Cardiac fibroblast (primary cell): ENCODE measurements around the gene TPD52L1.

Experiments used
- DNase-seq, 2 donors: peaks; one replicate each; pipeline versions ENCODE4 v3.0.0 to v3.0.0-alpha.2; 2010; ENCODE audit warnings: low read depth in 2 of 2
- H3K4me3 ChIP-seq, 2 donors: replicated peaks in 1 of 2; 1 replicate in 1 of 2; 2 replicates in 1 of 2; pipeline ENCODE4 v1.5.1; 2011; ENCODE audit warnings: low read depth in 2 of 2, low read length in 2 of 2, mild to moderate bottlenecking in 2 of 2, moderate library complexity in 1 of 2
- CTCF ChIP-seq: IDR thresholded peaks from one replicate; pipeline ENCODE4 v1.5.1; 2011; ENCODE audit warnings: low read depth, mild to moderate bottlenecking, low read length, inconsistent platforms

TPD52L1 gene

GRCh38 chr6:125246566-125246965, 93.0 kb downstream of the TPD52L1 start:
- no peak for TF ChIP-seq CTCF
- DNase-seq, result no peak
- H3K4me3 ChIP-seq, result no peak overlapping the region

- no peak for TF ChIP-seq CTCF
- no peak for DNase-seq
- H3K4me3 ChIP-seq, result no peak overlapping the region
These were observed 94.6 kb downstream of the TPD52L1 start for GRCh38 chr6:125248136-125248535.

GRCh38 chr6:125250511-125250910, 96.9 kb downstream of the TPD52L1 start:
- no peak overlapping the region for H3K4me3 ChIP-seq
- no peak for TF ChIP-seq CTCF
- DNase-seq, result no peak

GRCh38 chr6:125251516-125252220, 98.1 kb downstream of the TPD52L1 start:
- TF ChIP-seq CTCF, result no peak
- no peak overlapping the region for H3K4me3 ChIP-seq
- DNase-seq, result no peak

- TF ChIP-seq CTCF, result no peak
- H3K4me3 ChIP-seq, result no peak overlapping the region
- DNase-seq, result no peak
These were observed 99.3 kb downstream of the TPD52L1 start for GRCh38 chr6:125252891-125253290.

DNA sequence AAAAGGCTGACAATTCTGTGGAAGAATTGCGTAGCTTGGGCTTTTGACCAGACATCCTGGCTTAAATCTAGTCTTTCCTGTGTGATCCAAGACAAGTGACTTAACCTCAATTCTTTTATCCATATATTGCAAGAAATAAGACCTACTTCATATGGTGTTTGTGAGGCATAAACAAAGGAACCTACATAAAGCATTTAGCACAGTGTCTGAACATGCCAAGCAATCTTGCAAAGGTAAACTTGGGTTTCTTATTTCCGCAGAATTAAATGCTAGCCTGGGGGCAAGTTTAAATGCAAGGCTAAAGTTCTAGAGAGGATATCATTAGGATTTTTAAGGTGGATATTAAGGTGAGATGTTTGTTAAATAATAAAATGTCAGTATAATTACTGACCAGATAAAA, 100.3 kb downstream of the TPD52L1 start:
- no peak for DNase-seq
- TF ChIP-seq CTCF, result no peak
- H3K4me3 ChIP-seq, result no peak overlapping the region

DNA sequence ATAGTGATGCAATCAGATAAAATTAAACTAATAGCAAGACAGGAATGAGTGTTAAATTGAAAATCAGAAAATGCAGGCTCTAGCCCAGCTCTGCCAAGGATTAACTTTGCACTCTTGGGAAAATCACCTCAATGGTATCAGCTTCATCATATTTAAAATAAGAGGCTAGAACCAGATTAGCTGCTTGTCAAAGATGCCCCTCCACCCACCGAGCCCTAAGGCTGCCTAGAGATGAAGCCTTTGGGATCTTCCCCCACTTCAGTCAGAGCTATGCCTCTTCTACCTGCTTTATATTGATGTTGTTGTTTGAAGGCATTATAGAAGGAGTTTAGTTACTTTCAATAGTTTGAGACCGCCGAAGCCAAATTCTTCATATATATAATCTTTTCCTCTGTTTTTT, 100.7 kb downstream of the TPD52L1 start:
- DNase-seq, result no peak
- H3K4me3 ChIP-seq, result no peak overlapping the region
- TF ChIP-seq CTCF, result no peak
